ENCODE measurements around the gene NREP.

DNA sequence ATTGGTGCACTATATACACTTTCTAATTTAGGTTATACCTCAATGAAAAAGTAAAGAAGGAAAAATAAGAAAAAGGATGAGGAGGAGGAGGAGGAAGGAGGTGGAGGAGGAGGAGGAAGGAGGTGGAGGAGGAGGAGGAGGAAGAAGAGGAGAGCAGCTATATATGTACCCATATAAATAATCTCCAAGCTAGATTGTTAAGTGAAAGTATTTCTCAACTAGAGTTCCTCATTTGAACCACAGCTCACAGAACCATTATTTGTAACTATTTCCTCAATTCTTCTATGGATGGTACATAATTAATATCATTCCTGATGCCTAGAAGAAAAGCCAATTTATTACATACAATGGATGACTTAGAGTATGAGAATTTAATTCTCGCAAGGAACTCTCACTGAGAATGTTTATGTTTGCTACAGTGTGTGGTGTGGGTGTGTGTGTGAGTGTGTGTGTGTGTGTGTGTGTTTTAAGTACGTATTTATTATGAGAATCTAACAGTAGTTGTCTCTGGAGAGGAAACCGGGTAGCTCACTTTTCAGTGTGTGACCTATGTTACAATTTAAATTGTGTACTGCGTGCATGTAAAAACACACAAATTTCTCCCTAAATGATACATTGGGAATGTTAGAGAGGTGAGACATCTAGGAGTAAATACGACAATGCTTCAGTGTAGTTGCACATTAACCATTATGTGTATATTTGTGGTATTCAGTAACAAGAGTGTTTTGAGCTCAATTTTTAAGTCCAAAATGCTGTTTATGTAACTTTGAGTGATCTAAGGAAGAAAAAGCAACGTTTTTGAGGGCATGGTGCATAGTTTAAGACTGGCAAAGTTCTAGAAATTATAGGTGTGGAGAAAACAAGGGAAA is 20.2 kb upstream of the NREP start:
- TF ChIP-seq RAD21 (IDR thresholded peaks at IDR 0.05; ENCODE audit: insufficient read depth, low read depth, low read length) (no peak), EZH2 (IDR thresholded peaks at IDR 0.05; ENCODE audit: borderline replicate concordance, control insufficient read depth, low read depth, low read length) (no peak), POLR2A (IDR thresholded peaks at IDR 0.05; ENCODE audit: low read depth, low read length) (no peak), SMC3 (IDR thresholded peaks at IDR 0.05; ENCODE audit: borderline replicate concordance, low read length) (no peak), GATAD2B (conservative IDR thresholded peaks at IDR 0.05; ENCODE audit: low read depth) (no peak), ATF7 (IDR thresholded peaks at IDR 0.05; ENCODE audit: low read depth) (no peak), POLR2AphosphoS5 (IDR thresholded peaks at IDR 0.05; ENCODE audit: low read length) (no peak), EGR1 (IDR thresholded peaks at IDR 0.05; ENCODE audit: borderline replicate concordance in 1 of 2, low read depth in 2 of 2, low read length in 2 of 2) (no peak), NR2F1 (conservative IDR thresholded peaks at IDR 0.05) (no peak)
- TF ChIP-seq, protein P1, sequence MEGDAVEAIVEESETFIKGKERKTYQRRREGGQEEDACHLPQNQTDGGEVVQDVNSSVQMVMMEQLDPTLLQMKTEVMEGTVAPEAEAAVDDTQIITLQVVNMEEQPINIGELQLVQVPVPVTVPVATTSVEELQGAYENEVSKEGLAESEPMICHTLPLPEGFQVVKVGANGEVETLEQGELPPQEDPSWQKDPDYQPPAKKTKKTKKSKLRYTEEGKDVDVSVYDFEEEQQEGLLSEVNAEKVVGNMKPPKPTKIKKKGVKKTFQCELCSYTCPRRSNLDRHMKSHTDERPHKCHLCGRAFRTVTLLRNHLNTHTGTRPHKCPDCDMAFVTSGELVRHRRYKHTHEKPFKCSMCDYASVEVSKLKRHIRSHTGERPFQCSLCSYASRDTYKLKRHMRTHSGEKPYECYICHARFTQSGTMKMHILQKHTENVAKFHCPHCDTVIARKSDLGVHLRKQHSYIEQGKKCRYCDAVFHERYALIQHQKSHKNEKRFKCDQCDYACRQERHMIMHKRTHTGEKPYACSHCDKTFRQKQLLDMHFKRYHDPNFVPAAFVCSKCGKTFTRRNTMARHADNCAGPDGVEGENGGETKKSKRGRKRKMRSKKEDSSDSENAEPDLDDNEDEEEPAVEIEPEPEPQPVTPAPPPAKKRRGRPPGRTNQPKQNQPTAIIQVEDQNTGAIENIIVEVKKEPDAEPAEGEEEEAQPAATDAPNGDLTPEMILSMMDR (IDR thresholded peaks at IDR 0.05 in 2 of 3, conservative IDR thresholded peaks at IDR 0.05 in 1 of 3; ENCODE audit: control insufficient read depth in 2 of 3, extremely low read depth in 1 of 3, insufficient read depth in 1 of 3, low read depth in 3 of 3, low read length in 3 of 3): no peak
- TF ChIP-seq, protein P2, sequence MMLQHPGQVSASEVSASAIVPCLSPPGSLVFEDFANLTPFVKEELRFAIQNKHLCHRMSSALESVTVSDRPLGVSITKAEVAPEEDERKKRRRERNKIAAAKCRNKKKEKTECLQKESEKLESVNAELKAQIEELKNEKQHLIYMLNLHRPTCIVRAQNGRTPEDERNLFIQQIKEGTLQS (IDR thresholded peaks at IDR 0.05; ENCODE audit: borderline replicate concordance, extremely low read depth, low read depth, low read length): no peak
- TF ChIP-seq, protein P3, sequence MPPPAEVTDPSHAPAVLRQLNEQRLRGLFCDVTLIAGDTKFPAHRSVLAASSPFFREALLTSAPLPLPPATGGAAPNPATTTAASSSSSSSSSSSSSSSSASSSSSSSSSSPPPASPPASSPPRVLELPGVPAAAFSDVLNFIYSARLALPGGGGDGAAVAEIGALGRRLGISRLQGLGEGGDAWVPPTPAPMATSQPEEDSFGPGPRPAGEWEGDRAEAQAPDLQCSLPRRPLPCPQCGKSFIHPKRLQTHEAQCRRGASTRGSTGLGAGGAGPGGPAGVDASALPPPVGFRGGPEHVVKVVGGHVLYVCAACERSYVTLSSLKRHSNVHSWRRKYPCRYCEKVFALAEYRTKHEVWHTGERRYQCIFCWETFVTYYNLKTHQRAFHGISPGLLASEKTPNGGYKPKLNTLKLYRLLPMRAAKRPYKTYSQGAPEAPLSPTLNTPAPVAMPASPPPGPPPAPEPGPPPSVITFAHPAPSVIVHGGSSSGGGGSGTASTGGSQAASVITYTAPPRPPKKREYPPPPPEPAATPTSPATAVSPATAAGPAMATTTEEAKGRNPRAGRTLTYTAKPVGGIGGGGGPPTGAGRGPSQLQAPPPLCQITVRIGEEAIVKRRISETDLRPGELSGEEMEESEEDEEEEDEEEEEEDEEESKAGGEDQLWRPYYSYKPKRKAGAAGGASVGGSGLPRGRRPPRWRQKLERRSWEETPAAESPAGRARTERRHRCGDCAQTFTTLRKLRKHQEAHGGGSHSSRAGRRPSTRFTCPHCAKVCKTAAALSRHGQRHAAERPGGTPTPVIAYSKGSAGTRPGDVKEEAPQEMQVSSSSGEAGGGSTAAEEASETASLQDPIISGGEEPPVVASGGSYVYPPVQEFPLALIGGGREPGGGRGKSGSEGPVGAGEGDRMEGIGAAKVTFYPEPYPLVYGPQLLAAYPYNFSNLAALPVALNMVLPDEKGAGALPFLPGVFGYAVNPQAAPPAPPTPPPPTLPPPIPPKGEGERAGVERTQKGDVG (CRISPR knock-in tag; IDR thresholded peaks at IDR 0.05): no peak
- TF ChIP-seq, protein P4, sequence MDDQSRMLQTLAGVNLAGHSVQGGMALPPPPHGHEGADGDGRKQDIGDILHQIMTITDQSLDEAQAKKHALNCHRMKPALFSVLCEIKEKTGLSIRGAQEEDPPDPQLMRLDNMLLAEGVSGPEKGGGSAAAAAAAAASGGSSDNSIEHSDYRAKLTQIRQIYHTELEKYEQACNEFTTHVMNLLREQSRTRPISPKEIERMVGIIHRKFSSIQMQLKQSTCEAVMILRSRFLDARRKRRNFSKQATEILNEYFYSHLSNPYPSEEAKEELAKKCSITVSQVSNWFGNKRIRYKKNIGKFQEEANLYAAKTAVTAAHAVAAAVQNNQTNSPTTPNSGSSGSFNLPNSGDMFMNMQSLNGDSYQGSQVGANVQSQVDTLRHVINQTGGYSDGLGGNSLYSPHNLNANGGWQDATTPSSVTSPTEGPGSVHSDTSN (IDR thresholded peaks at IDR 0.05; ENCODE audit: insufficient replicate concordance, low read depth, low read length): no peak

Measured in GM12878 (cell line).